Cardiac fibroblast (primary cell): ENCODE data around the gene MACROD2.
A peak's percentile ranks its signal among the peaks of the same experiment; 100 is the strongest.

ENCODE experiments used
- DNase-seq, 2 donors: peaks; one replicate each; pipeline versions ENCODE4 v3.0.0 to v3.0.0-alpha.2; 2010; ENCODE audit warnings: low read depth in 2 of 2
- H3K4me3 ChIP-seq, 2 donors: replicated peaks in 1 of 2; 1 replicate in 1 of 2; 2 replicates in 1 of 2; pipeline ENCODE4 v1.5.1; 2011; ENCODE audit warnings: low read depth in 2 of 2, low read length in 2 of 2, mild to moderate bottlenecking in 2 of 2, moderate library complexity in 1 of 2
- TF ChIP-seq, protein P1 (sequence below): IDR thresholded peaks from one replicate; pipeline ENCODE4 v1.5.1; 2011; ENCODE audit warnings: low read depth, mild to moderate bottlenecking, low read length, inconsistent platforms

MACROD2 gene

DNA sequence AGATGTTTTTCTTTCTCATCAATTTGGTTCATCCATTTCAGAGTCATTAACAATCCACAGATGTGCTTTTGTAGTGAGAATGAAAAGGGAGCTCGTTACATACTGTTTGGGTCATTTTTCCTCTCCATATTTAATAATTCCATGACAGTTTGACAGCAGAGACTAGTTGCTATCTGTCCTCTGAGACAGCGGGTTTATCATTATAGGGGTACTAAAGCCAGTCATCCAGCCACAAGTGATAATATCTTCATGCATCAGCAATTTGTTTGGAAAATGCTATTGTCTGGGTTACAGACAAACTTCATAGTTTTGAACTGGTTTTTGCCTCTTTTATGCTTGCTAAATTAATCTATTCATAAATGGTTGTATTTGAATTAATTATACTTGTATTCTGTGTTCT, 692.7 kb downstream of the MACROD2 start:
- TF ChIP-seq, protein P1, sequence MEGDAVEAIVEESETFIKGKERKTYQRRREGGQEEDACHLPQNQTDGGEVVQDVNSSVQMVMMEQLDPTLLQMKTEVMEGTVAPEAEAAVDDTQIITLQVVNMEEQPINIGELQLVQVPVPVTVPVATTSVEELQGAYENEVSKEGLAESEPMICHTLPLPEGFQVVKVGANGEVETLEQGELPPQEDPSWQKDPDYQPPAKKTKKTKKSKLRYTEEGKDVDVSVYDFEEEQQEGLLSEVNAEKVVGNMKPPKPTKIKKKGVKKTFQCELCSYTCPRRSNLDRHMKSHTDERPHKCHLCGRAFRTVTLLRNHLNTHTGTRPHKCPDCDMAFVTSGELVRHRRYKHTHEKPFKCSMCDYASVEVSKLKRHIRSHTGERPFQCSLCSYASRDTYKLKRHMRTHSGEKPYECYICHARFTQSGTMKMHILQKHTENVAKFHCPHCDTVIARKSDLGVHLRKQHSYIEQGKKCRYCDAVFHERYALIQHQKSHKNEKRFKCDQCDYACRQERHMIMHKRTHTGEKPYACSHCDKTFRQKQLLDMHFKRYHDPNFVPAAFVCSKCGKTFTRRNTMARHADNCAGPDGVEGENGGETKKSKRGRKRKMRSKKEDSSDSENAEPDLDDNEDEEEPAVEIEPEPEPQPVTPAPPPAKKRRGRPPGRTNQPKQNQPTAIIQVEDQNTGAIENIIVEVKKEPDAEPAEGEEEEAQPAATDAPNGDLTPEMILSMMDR, result no peak
- DNase-seq, result no peak
- H3K4me3 ChIP-seq, result no peak overlapping the region

DNA sequence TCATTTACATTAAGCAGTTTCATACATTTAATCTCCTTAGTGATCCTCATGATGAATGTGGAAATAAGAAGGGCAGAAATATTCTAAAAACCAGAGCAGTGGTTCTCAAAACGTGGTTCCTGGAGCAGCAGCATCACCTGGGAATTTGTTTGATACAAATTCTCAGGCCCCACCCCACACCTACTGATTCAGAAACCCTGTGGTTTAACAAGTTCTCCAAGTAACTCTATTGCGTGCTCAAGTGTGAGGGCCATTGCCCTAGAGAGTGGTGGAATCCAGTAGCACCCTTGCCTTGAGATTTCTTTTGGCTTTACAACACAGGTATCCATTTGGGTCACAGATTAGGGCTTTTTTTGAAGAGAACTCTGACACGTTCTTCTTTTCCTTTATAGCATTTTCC, 696.7 kb downstream of the MACROD2 start:
- DNase-seq, result no peak
- no peak overlapping the region for H3K4me3 ChIP-seq
- TF ChIP-seq, protein P1, result no peak

DNA sequence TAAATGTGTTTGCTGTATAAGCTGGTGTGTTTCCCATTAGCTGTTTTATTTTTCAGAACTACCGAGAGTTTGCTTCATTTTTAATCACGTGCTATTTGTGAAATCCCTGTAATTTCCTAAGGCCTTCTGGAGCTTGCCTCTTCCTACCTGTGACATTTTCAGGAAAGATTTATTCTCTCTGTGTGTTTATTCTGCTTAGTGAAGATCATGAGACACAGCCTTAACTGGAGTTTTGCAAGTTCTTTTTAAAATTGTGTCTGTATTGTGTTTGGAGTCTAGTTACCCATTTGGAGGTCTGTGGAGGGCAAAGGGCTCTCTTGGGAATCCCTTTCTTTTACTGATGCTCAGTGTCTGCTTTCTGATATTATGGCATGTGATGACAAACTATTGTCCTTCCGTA, 701.2 kb downstream of the MACROD2 start:
- DNase-seq, result no peak
- TF ChIP-seq, protein P1, result no peak
- no peak overlapping the region for H3K4me3 ChIP-seq

DNA sequence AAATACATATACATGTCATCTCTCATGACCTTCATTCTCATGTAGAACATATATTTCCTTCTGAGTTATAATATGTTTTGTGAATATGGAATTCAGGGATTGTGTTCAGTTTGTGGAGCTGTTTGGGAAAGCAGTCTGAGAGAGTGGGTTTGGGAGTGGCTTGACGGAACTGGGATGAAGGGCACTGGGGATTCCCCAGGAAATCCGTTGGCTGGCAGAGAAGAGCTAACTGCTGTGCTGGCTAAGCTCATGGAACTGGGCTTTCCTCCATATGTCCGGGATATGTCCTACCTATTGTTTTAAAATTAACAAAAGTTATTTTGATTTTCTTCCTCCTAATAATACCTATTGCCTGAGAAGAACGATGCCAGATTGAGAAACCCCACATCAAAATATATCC, 701.6 kb downstream of the MACROD2 start:
- no peak overlapping the region for H3K4me3 ChIP-seq
- no peak for DNase-seq
- TF ChIP-seq, protein P1, result no peak

DNA sequence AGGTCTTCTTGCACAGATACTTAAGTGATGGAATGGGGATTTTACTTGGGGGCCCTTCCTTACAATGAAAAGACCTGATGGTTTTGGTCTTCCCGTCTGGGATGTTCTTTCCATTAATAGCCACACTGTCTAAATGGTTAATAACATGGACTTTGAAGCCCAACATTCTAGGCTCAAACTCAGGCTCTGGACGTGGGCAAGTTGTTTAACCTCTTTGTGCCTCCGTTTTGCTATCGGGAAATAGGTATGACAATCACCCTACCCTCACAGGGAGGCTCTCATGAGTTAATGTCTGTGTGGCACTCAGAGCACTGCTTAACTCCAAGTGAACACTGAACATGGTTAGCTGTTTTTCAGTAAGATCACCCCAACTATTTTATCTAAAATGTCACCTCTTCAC, 702.8 kb downstream of the MACROD2 start:
- DNase-seq, result no peak
- no peak overlapping the region for H3K4me3 ChIP-seq
- TF ChIP-seq, protein P1, result no peak

DNA sequence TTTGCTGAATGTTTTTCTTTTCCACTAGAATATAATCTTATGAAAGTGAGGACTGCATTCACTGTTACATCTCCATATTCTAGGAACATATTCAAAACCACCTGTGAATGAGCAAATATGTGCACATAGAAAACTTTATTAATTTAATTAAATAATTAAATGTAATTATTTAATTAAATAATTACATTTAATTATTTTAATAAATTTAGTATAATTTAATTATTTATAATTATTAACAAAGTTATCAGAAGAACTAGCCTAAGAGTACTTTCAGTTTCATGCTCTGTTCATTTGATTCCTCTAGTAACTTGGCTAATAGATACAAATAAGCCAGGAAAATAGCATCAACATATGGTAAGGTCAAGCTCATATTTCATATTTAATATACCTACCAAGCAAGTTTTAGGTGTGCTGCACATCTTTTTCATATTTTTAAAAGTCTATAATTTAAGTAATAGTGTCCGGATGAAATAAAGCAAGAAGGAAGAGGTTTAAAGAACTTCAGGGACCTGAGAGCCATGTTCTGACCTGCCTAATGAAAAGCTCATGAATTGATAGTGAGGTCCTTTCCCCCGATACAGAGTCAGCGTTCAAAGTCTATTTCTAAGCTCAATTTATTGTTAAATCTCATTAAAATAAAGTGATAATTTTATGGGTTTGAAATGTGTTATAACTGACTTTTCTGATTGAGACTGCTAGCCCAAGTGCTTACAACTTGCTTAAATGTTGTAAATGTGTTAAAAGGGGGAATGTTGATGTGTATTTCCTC, 703.5 kb downstream of the MACROD2 start:
- no peak overlapping the region for H3K4me3 ChIP-seq
- TF ChIP-seq, protein P1, result no peak
- DNase-seq, result no peak

DNA sequence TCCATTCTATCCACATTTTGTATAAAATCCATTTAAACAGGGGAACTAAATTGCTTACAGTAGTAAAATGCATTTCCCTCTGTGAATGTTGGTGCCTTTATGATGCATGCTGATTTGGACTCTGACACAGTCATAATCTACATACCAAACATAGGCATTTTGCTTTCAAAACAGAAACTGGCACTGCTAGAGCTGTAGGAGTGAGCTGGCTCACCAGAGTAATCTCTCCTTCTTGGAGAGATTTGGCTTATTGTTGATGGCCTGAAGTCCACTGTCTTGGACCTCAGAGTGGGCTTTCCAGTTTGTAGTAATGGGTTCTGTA, 705.3 kb downstream of the MACROD2 start:
- TF ChIP-seq, protein P1, result no peak
- DNase-seq, result peak in 1 of 2 donors; percentile 27
- H3K4me3 ChIP-seq, result no peak overlapping the region
